NCI-H2107 treated with DMSO at 0.1 percent for 48 hours (cell line): ENCODE data around the gene SOWAHC.

Experiments used
- DNase-seq: peaks from one replicate; lab custom pipeline; 2025; ENCODE audit not compliant: unreplicated experiment; lab: John Stamatoyannopoulos, UW

Gene SOWAHC

DNA sequence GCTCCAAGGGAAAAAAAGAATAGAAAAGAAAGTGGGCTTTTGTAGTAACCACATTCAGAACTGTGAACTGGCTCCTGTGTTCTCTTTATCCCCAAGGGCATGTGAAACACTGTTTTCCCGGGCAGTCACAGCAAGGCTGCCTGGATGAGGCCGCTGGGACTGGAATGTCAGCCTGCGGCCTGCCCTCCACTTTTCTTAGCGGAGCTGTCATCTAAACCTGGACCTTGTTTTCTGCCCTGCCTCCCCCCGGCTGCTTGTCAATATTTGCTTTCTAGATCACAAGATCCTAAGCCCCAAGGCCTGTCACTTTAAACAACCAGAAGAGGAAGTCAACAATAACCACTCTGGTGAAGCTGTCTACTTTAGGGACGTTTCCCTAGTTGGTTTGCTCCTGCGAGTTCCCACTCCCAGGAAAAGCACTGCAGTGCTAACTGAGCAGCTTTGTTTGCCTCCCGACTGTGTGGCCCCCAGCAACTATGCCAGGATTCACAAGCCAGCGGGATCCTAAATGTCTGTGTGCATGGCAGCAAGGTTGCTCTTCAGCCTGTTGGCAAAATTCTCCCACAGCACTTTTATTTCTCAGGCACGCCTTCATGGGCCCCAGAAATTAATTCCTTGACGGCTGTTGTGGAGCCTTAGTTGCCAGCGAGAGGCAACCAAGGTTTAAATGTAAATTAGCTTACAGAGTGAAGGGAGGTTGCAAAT lies 30.6 kb downstream of the SOWAHC start:
- DNase-seq: no peak

DNA sequence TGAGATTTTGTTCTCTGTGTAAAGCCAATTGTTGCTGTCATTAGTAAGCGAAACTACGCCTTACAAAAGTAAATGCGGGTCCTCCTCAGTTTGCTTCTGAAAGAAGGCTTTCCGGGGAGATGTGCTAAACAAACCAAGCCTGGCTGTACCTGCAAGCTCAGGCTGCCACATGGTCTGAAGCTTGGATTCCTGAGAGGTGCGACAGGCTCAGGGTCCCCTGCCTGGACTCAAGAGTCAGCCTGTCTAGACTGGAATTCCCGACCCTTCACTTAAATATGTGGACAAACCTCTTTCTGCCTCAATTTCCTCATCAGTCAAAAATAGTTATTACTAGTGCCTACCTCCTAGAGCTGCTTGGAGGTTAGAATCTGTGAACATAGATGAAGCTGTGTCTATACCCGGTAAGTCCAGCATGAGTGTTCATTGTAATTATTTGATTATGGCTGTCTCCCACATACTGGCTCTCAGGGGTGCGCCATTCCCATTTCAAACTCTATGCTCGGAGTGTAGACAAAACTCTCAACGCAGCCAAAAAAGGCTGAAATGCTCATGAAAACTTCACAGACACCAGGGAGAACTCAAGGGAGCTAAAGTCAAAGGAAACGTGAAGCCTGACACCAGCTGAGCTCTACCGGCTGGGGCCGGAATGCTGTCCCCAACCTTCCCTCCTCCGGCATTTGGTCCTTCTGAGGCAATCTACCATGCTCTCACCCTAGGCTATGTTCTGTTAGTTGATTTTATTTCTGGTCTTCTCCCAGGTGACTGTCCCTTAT lies 31.4 kb downstream of the SOWAHC start:
- no peak for DNase-seq

DNA sequence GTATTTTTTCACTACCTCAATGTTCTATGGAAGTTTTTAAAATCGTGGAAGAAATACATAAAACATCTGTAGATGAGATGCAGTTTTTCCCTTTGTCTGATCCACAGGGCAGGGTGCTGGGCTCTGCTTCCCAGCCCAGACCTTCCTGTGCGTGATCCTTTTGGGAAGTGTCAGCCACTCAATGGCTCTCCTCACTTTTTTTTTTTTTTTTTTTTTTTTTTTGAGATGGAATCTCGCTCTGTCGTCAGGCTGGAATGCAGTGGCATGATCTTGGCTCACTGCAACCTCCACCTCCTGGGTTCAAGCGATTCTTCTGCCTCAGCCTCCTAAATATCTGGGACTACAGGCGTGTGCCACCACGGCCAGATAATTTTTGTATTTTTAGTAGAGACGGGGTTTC lies 32.8 kb downstream of the SOWAHC start:
- DNase-seq: no peak

DNA sequence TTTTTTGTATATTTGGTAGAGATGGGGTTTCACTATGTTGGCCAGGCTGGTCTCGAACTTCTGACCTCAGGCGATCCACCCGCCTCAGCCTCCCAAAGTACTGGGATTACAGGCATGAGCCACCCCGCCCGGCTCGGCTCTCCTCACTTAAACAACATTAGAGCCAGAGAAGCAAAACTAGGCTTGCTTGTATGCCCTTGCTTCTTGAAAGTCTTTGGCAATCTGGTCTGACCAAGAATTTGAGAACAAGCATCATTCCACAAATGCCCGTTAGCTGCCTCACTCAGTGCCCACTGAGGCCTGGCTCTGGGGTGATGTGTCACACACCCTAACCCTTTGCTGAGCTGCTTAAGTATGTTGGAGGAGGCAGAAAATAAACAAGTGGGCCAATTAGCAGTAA lies 33.5 kb downstream of the SOWAHC start:
- no peak for DNase-seq

DNA sequence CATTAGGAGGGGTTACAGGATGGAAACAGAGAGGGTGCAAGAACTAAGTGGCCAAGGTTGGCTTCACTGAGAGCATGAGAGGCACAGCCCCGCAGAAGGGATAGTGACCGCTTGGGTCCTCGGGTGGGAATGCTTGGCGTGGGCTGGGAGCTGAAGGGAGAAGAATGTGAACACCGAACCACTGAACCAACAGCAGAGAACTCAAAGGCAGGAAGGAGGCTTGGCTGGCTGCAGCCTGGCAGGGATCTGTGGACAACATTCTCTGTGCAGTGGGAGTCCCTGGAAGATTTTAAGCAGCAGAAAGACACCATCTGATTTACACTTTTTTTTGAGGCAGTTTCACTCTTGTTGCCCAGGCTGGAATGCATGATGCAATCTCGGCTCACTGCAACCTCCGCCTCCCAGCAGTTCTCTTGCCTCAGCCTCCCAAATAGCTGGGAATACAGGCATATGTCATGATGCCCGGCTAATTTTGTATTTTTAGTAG lies 33.9 kb downstream of the SOWAHC start:
- DNase-seq: no peak

DNA sequence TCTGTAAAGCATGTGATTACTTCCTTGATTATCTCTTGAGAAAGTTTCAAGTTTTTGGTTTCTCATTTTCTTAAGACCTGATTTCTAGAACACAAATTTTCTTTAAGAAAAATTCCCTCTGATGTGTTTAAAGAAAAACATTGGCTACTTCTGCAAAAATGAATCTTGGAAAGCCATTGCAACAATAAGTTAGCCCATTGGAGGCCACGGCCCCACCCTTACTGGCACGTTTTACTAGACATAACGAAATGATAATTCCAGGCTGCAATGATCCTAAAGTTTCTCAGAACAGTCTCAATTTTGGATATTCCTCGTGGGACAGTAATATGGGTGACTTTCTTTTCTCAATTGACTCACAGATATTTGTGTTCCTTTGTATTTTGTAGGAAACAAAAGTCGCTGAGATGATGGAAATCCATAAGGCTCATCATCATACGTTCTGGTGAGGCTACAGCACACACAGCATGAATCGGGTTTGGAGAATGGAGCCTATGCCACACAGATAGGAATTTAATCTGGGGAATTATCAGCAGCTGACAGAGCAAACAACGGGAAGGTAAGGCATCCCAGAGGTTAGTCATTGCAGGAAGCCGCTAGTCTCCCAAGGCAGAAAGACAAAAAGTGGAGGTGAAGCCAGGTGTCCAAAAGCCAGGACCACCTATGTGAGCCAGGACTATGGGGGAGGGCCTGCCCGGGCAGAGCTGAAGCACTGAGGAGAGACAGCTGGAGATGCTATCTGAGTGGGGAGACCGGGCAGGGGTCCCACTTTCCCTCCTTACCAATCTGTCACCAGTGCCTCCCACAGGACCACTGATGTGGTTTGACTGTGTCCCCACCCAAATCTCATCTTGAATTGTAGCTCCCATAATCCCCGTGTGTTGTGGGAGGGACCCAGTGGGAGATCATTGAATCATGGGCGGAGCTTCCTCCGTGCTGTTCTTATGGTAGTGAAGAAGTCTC lies 35.9 kb downstream of the SOWAHC start:
- DNase-seq: no peak

DNA sequence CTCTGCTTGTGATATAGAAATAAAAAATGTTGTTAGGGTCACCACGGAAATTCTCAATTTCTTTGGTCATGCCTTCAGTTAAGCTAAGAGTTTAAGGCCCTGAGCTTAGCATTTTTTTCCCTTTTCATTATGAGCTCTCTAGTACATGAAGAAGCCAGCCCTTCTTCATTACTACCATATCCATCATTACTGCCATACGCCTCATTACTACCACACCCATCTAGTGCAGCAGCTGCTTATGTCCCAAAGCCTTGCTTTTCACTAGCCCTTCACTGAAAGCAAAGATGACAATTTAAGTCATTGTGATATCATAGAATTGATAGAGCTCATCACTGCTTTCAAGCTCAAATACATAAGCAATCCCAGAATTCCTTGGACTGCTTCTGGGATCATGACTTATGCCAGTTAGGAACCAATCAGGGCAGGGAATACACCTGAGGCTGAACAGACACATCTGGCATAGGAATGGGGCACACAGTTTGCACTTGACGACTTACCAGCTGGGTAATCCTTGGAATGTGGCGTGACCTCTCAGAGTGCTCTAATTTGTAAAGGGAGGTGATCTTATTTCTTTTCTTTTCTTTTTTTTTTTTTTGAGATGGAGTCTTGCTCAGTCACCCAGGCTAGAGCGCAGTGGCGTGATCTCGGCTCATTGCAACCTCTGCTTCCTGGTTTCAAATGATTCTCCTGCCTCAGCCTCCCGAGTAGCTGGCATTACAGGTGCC lies 40.3 kb downstream of the SOWAHC start:
- no peak for DNase-seq

DNA sequence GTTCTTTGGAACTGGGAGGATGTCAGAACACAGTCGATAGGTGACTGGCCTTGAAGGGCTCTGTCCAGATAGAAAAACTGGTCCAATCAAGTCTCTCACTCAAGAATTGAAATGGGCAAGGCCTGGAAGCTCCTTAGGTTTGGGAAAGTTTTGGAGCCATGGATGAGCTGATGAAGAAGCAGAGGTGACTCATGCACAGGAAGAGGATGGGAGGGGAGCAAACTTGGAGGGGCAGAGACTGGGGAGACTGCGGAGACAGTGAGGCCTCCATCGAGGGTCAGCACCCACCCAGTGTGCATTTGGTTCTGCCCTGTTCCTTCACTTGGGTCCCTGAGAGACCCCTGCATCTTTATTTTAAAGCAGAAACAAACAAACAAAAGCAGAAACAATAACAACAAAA lies 41.1 kb downstream of the SOWAHC start:
- DNase-seq: no peak

DNA sequence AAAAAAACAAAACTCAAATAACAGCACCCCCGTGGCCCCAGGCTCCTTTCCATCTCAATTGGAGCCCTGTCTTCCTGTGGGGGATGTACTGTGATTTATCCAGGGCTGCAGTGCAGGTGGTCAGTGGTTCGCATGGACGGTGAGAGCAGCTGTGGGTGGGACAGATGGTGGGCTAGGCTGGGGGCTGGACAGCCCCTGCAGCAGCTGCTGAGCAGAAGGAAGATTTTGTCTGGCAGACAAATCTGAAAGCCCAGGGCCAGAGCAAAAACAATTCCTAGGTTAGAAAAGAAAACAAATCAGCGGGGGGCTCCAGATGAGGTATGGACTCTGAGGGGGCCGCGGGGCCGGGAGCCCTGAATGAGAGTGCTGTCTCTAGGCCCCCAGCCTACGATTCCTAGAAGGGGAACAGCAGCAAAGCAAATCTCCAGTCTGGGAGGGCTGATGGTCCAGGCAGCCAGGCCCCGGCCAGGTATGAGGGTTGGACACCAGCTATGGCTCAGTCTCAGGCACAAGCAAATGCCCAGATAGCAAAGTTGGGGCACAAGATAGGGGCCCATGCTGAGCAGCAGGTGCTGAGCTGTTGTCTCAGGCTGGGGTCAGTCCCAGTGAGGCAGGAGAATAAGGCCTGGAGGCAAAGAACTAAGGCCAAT lies 45.4 kb downstream of the SOWAHC start:
- DNase-seq: no peak

DNA sequence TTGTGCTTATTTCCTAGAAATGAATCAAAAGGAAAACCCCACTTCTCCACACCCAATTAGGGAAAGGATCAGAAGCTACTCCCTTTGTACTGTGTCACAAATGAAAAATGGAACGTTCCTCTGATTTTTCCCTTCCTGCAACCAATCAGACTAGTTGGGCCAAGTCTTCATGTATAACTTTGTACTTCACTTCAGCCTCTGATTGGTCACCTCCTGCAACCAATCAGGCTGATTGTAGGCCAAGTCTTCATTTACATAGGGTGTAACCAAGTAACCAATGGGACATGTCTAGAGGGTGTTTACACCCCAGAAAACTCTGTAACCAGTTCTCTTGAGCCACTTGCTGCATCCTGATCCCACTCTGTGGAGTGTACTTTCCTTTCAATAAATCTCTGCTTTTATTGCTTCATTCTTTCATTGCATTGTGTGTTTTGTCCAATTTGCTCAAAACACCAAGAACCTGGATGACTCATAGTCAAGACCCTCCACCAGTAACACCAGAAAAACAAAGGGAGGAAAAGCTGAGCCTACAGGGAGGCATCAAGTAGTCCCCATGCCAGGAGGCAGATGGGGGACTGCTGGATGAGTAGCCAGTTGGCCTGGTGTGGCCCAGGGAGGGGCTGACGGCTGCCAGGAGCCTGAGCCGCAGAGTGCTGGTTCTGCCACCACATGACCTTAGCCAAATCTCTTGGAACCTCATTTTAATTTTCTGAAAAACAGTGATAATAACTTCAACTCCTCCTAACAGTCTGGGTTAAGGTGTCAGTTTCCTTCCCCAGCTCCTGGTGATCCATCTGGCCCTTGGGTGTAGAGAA lies 46.1 kb downstream of the SOWAHC start:
- DNase-seq: no peak

DNA sequence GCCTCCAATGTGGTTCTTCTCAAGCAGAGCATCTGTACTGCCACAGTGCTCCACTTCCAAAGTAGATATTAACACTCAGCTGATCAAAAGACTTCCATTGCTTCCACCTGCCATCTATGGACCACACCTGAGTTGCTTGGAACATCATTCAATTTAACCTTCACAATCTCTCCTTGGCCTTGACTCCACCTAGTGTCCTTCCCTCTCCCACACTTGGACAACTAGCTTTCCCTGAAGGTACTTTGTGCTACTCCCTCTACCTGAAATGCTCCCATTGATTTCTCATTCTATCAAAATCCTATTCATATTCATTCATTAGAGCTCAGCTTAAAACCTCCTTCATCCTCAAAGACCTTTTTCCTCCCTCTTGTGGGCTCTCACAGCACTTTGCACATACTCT lies 48.7 kb downstream of the SOWAHC start:
- DNase-seq: no peak

DNA sequence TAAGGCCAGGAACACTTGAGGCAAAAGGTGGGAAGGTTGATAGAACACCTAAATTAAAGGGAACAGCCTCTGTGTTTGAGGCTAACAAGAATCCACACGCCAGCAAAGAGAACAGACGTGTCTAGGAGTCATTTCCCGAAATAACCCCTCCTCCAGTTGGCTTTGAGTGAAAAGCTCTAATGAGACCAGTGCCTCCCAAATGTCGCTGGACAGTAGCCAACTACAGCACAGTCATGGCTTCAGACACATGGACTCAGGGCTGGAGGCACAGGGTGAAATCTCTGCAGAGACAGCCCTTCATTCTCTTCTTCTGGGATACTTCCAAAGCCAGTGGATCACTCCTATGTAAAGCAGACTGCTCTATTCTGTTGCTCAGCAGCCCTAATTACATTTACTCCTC lies 49.6 kb downstream of the SOWAHC start:
- no peak for DNase-seq

DNA sequence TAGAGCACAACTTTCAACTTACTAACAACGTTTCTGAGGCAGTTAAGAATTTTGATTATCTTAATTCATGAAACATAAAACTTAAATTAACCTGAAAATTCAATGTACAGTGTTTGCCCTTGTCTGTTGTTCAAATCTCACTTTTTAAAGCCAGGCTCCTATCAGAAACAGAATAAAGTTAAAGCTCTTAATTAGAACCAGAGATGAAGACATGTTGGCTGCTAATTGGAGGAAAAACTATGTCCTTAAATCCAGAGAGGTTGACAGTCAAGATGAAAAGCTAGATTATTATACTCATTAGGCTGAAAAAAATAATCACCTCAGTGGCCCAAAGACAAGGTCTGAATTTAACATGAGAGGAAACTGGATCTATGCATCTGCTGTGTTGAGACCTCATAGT lies 52.3 kb downstream of the SOWAHC start:
- DNase-seq: no peak
